Glomerular visceral epithelial cell (primary cell): Measurements from ENCODE around the gene ADGRG6.

Source experiments
- DNase-seq: peaks from one replicate; pipeline ENCODE4 v3.0.0-alpha.2; 2016; ENCODE audit errors: extremely low spot score

The ADGRG6 gene

GRCh38 chr6:142291512-142291911 is 10.3 kb upstream of the ADGRG6 start:
- DNase-seq = no peak

GRCh38 chr6:142292166-142292924 is 9.5 kb upstream of the ADGRG6 start:
- no peak for DNase-seq

- DNase-seq = no peak
Observed at GRCh38 chr6:142293121-142293520, 8.7 kb upstream of the ADGRG6 start.

GRCh38 chr6:142294679-142295078 is 7.1 kb upstream of the ADGRG6 start:
- DNase-seq = no peak

- DNase-seq = no peak
Observed at GRCh38 chr6:142296975-142297604, 4.7 kb upstream of the ADGRG6 start.

GRCh38 chr6:142297605-142297995 is 4.2 kb upstream of the ADGRG6 start:
- no peak for DNase-seq

GRCh38 chr6:142297996-142298753 is 3.6 kb upstream of the ADGRG6 start:
- peak; percentile 66 for DNase-seq

GRCh38 chr6:142300302-142300701 is 1.5 kb upstream of the ADGRG6 start:
- DNase-seq = peak; percentile 11

- peak; percentile 57 for DNase-seq
Observed at GRCh38 chr6:142300758-142301650, 803 bp upstream of the ADGRG6 start.

GRCh38 chr6:142302421-142303175 is 791 bp downstream of the ADGRG6 start:
- DNase-seq = peak; percentile 34

GRCh38 chr6:142303176-142303533 is 1.3 kb downstream of the ADGRG6 start:
- DNase-seq = no peak

GRCh38 chr6:142304241-142304640 is 2.4 kb downstream of the ADGRG6 start:
- no peak for DNase-seq

GRCh38 chr6:142306736-142307135 is 4.9 kb downstream of the ADGRG6 start:
- no peak for DNase-seq

GRCh38 chr6:142307963-142308748 is 6.3 kb downstream of the ADGRG6 start:
- DNase-seq = no peak

- no peak for DNase-seq
Observed at GRCh38 chr6:142309426-142309825, 7.6 kb downstream of the ADGRG6 start.

GRCh38 chr6:142313284-142313683 is 11.5 kb downstream of the ADGRG6 start:
- peak; percentile 26 for DNase-seq

GRCh38 chr6:142316791-142317368 is 15.1 kb downstream of the ADGRG6 start:
- no peak for DNase-seq

GRCh38 chr6:142318714-142319113 is 16.9 kb downstream of the ADGRG6 start:
- DNase-seq = no peak

- DNase-seq = no peak
Observed at GRCh38 chr6:142320366-142320765, 18.6 kb downstream of the ADGRG6 start.

GRCh38 chr6:142321451-142321850 is 19.6 kb downstream of the ADGRG6 start:
- no peak for DNase-seq
